COR-L47 (cell line): Measurements from ENCODE around the gene ASTL.
"Not testable (repeated sequence)": the region's sequence is repeated elsewhere in the genome, so short reads cannot be mapped to it uniquely, and the experiment has no call there.

Source experiments
- DNase-seq: peaks from one replicate; lab custom pipeline; 2025; lab: John Stamatoyannopoulos, UW

ASTL gene

DNA sequence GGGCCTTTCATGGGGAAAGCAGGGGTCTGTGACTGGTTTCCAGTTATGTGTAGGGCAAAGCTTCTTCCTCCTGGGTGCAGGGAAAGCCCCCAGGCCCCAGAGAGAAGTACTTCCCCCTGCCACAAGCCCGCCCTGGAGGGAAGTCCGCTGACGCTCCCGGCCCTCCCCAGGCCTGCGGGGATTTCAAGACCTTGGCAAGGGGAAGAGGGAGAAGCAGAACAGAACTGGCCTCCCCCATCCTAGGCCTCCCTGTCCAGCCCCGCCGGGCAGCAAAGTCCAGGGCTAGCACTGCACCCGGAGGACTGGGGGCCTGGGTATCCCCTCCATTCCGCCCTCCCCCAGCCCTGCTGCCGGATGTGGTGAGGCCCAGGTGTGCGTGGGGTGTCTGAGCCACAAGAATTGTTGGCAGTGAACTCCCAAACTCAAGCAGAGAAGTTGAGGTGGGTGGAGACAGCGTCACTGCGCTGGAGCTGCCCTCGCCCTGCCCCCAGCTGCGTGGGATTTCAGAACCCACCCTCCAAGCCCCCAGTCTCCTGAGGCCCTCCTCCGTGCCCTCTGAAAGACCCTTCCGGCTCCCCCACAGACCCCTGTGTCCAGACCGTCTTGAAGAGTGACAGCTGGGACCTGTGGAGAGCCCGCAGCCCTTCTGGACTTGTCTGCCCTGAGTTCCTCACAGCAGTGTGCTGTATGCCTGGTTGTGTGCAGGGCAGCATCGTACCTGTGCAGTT lies 8.0 kb upstream of the ASTL start:
- DNase-seq, result no peak

DNA sequence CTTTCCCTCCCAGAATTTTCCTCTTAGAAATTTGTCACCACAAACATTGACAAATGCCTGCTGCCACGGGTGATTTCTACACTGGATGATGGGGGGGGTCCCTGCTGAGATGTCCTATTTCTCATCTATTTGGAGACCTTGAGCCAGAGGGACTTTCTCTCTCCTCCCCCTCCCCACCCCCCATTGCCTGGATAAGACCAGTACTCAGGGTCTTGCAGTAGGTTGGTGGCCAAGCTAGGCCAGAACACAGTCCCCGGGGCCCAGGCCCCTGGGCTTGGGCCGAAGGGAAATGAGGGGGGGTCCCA lies 7.5 kb upstream of the ASTL start:
- no peak for DNase-seq

DNA sequence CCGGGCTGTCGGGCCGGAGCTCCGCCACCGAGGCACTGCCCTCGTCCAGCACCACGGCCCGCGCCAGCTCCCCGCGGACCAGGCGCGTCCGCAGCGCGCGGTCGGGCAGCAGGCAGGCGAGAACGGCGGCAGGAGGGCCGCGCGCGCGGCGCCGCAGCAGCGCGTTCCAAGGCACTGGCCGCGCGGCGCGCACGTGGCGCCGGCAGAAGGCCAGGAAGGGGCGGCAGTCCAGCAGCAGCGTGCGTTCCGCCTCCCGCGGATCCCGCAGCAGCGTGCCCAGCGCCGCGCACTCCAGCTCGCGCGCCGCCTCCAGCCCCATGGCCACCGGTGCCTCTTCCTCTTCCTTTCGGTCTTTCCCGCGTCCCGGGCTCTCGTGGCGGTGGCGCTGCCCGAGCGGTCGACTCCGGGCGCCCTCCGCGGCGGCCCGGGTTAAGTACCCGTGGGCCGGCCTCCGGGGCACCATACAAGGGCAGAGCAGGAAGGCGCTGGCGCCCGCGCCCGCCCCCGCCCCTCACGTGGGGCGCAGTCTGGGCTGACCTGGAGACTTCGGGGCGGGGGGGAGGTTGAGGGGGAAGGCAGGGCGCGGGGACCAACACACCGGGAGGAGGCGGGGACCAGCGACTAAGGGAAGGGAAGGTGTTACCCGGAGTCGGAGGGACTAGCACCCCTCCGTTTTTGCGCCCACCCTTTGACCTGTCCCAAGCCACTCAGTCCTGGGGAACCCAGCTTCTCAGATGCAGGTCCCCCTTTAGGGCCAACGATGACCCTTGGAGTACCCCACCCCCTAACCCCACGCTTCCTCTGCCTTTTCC lies 6.9 kb upstream of the ASTL start, which contains the start of gene DUSP2:
DUSP2 (minus strand) TSS at position 405 of the 812 bp plus-strand sequence; CDS start at position 319, 86 bp downstream.
- no peak for DNase-seq

DNA sequence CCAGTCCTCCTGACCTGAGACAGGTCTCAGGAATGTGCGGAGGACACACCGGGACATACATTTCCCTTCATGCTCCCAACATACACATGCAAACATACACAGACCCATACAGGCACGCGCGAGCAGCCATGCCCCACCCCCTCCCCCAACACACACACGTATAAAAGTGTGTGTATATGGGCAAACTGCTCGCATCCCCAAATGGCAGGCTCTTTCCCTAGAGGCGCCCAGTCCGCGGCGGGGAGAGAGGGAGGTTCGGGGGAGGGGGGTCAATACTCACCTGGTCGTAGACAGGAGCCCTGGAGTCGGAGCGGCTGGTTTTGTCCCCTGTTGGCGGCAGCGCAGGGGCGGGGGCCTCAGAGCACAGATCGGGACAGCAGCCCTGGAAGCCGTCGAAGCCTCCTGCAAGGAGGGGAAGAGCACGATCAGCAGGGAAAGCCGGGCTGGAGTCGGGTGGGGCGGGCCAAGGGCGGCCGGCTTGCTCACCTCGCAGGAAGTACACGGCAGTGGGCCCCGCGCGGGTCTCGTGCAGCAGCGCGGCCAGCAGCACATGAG lies 6.3 kb upstream of the ASTL start:
- DNase-seq, result no peak

DNA sequence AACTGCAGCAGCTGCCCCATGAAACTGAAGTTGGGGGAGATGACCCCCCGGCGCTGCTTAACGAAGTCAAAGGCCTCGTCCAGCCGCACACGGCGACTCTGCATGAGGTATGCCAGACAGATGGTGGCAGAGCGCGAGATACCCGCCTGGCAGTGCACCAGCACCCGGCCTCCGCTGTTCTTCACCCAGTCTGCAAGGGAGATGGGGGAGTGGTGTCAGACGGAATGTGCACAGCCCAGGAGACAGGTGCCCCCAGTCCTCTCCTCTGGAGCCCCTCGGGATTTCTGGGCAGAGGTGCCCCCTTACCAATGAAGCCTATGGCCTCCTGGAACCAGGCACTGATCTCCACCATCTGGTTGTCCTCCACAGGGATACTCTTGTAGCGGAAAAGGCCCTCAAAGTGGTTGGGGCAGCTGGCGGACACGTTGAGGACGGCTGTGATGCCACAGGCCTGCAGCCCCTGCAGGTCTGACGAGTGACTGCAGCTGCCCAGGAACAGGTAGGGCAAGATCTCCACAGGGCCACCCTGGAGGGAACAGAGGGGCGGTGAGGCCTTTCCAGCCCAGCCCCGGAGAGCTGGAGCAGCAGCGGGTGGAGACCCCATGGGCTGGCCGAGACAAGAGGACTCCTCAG lies 5.7 kb upstream of the ASTL start:
- DNase-seq, result no peak

DNA sequence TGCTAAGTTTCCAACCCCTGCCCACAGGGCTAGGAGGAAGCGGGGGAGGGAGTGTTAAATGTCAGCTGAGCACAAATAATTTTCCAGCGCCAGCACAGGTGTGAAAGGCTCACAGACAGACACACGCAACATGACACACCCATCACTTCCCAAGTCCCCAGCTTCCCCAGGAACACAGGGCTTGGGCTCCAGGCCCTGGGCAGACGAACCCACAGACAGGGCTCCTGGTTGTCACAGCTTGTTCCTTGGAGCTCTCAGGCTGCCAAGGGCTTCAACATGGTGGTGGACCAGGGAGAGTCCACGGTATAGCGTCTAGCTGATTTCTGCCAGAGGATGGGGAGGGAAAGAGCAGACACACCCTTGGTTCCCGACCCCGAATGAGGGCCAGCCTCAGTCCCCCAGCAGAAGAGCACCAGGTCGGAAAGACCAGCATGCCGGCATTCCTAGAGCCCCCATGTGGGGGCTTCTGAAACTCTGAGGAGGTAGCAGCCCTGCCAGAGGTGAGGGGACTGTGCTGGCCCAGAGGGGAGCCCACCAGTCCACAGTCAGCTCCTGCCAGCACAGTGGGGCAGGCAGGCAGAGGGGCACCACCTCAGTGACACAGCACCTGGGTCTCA lies 5.0 kb upstream of the ASTL start:
- DNase-seq, result no peak

DNA sequence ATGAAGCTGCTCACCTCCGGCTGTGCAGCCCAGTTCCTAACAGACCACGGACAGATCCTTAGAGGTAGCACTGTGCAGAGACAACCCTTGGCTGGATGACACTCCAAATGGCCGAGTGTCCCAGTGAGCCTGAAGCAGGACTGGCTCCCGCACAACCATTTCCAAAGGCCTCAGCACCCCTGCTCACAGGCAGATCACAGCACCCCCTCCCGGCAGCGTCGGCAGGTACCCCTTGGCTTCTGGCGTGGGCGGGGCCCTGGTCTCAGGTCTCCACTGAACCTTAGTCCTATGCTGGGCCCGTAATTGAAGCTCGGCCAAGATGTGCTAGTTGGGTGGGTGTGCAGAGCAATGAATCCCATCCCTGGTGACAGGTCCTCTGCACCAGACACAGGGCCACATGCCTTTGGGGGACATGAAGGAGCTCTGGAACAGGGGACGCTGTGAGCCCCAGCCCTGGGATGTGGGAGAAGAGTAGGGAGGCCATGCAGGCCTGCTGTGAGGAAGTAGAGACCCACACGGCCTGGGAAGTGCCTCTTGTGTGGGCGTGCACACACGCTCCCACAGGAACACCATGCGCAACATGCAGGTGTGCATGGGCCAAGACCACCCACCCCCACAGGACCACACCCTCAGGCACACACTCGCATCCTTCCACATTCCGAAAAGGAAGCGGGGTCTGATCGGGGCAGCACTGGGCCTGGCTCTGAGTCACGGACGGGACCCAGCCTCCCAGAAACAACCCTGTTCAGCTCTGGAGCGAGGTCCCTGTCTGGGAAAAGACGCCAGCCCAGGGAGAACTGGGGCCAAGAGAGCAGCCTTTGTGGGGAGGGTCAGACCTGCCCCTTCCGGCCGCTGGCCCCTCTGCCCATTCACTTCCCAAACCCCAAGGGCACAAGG lies 4.2 kb upstream of the ASTL start:
- no peak for DNase-seq

DNA sequence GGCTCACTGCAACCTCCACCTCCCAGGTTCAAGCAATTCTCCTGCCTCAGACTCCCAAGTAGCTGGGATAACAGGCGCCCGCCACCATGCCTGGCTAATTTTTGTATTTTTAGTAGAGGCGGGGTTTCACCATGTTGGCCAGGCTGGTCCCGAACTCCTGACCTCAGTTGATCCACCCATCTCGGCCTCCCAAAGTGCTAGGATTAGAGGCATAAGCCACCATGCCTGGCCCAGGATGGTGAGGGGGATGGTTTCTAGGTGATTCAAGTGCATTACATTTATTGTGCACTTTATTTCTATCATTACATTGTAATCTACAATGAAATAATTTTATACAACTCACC lies 3.3 kb upstream of the ASTL start:
- DNase-seq, result not testable (repeated sequence)

DNA sequence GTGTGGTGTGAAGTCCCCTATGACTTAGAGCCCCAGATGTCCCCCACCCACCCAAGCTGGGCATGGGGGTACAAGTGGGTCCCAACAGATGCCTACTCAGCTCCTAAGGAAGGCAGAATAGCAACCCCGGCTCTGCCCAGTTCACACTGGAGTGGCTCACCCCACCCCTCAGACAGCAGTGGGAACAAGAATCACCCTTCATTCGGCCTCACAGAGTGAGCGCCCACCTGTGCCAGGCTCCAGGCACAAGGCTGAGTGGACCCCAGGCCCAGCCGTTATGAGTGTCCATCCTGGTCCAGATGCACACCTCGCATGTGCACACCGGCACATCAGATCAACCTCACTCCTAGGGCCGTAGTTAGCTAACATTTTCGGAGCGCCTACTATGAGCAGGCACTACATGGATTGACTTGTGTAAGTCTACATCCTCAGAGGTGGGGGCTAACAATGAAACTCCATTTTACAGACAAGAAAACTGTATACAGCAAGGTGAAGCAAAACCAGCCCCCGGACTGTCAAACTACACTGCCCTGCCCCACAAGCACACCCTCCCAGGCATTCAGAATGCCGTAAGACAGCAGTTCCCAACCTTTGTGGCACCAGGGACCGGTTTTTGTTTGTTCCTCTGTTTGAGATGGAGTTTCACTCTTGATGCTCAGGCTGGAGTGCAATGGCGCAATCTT lies 2.8 kb upstream of the ASTL start:
- DNase-seq, result no peak

DNA sequence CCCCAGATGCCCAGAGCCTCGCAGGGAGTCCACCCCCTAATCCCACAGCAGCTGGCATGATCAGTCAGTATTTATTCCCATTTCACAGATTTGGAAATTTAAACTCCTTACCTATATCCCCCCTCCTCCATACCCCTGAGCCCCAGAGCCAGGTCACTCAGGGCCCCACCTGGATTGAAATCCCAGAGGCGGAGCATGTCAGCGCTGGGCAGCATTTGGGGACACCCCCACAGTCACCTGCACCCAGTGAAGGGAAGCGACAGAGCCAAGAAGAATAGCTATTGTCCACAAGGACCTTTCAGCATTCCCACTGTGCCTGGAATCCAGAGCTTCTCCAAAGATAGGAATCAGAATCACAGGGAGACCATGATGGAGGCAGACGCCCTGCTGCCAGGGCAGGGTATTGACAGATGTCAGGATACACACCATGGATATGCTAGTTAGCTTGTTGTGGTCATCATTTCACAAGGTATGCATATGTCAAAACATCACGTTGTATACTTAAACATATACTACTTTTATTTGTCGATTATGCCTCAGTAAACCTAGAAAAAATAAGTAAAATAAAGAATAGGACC lies 968 bp upstream of the ASTL start:
- no peak for DNase-seq

DNA sequence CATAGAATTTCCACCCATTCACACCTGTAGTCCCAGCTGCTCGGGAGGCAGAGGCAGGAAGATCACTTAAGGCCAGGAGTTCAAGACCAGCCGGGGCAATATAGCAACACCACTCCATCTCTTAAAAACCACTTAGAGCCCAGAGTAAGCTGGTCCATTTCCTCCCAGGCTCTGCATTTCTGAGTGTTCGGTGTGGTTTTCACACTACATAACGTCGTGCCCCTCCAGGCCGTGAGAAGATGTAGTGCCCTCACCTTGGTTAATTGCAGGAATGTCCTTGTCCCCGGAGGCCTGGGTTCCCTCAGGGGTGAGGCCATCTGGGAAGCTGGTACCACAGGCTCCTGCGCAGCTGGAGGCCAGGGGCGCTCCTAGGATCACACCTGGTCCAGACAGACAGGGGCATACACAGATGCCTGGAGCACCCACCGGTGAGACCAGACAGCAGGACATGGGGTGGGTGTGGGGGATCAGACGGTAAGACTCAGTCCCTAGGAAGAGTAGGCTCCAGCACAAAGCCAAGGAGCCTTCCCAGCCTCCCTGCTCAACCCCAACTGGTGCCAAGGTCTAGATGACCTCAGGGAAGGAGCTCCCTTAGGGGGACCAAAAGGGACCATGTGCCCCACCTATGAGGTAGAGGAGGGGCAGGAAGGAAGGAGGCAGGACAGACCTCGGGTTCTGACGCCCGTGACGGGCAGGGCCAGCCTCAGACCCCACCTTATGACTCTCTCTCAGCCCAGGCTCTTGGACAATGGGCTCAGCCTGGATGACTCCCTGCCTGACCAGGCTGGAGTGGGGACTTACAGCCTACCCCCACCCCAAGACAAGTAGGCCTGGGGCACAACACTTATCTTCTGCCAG lies 752 bp downstream of the ASTL start:
- no peak for DNase-seq

DNA sequence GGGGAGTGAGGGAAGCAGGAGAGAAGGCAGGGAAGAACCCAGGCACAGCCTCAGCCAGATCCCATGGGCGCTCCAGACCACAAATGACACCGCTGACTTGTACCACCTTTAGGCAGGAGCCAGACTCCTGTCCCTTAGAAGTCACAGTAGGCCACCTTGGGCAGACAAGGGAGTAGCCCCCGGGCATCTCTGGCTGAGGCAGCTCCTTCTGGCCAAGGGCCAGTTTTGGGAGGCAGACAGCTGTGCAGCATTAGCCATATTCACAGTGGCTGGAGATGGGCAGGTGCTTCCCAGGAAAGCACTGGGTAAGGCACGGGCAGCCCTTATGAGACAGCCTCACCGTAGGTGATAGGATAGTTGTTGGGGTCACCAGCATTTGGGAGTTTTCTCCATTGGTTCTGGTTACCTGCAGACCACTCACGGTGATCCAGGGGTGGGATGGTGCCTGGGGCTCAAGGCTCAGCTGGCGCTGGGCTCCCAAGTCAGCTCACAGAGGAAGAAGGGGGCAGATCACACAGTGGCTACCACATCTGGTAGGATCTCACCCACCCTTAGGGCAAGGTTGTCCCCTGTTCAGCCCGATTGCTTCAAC lies 2.1 kb downstream of the ASTL start:
- peak; percentile 22 for DNase-seq

DNA sequence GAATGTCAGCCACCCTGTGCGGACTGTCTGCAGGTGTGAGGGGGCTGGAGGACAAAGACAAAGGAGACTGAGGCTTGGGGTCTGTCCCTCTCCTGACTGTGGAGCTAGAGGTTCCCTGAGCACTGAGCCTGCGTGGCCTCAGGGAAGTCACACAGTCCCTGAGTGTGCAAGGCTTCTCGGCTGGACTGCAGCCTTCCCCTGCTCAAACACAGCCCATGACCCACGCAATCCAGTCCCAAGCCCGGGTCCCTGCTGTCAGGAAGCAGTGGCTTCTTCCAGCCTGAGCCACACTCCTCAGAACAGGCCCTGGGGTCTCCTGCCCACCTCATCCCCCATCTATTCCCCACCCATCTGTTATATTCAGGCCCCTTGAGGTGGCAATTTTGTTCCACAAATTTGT lies 2.7 kb downstream of the ASTL start:
- DNase-seq, result no peak

DNA sequence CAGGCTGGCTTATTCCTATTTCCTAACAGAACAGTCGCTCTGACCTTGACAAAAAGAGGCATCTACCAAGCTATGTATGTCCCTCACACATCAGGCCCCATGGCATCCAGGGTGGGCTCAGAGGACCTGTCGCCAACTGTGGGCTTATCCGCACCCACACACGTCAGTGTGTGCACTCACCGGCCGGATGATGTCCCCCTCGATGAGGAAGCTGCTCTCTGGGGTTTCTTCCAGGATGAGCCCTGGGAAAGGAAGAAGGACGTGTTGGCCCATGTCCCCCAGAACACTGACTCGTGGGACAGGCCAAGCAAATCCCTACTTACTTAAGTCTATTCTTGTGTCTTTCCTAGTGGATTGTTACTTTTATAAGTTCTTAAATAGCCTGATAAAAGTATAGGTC lies 3.1 kb downstream of the ASTL start:
- no peak for DNase-seq

DNA sequence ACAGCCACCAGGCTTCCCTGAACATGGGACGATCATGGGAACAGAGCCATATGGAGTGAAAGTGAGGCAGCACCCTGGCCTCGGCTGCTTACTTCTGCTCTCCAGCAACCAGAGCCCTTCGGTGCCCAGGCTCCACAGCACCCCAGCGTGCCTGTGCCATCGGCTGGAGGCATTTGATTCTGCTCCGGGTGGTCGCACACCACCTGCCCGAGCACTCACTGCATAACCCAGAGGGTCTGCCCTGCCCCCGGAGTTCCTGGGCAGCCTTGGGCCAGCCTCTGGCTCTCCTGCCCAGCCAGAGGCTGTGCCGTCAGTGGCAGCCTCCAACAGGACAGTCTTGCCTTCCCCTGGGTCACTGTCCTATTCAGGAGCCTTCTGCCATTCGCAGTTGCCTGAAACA lies 3.9 kb downstream of the ASTL start:
- no peak for DNase-seq

DNA sequence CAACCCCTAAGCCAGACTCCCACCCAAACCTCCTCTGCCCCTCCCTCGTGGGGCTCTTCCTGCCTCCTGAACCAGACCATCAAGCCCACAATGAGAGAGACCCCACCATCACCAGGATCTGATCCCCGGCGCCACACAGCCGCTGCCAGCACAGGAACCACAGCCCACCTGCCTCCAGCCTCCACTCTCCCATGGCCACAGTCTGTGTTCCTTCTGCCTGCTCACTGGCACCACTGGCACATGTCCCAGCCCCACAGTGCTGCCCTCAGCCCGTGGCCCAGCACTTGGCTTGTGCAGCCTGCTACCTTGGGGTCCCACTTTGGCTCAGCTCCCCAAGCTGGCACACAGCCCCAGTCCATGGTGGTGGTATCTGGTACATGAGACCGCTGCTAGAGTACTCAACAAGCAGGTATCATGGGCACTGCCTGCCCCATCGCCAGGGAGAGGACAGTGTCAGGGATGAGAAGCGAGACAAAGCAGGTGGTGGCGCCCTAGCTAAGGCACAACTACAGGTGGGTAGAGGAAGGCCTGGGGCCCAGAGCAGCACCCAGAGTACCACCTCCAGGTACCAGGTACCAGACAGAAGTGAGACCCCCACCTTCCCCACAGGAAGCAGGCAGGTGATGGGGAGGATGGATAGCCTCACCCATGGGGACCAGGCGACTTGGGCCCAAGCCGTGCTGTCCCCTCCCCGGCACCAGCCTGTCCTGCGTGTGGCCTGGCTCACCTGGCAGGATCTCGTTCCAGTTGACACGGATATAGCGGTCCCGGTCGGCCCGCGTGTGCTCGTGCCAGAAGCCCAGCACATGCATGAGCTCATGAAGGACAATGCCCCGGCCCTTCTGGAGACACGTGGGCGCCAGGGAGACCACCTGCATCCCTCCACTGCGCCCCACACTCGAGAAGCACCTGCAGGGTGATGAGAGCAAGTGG lies 6.2 kb downstream of the ASTL start:
- DNase-seq, result no peak

DNA sequence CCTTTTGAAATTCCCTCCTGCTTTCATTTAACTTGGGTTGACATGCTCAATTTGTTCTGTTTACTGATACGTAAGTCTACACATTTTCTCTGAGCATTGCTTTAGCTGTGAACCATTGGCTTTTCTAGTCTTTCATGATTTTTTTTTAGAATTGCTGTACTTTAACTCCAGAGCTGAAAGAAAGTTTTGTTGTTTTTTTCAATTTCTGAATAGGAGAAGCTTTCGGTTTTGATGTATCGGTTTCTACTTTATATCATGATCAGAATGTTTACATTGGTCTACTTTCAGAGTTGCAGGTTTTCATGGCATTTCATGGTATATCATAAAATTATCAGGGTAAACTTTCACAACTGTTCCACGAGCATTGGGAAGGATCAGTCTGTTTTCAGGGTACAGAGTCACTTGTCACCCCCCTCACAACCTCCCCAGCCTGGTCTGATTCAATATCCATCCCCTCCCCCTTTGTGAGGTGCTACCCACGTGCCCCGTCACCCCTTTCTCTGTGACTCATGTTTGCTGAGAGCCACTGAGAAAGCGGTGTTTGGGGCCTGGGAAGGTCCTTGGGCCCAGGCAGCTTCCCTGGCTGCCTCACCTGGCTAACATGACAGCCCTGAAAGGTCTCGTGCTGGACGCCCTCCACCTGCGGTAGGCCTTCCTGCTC lies 7.0 kb downstream of the ASTL start:
- no peak for DNase-seq

DNA sequence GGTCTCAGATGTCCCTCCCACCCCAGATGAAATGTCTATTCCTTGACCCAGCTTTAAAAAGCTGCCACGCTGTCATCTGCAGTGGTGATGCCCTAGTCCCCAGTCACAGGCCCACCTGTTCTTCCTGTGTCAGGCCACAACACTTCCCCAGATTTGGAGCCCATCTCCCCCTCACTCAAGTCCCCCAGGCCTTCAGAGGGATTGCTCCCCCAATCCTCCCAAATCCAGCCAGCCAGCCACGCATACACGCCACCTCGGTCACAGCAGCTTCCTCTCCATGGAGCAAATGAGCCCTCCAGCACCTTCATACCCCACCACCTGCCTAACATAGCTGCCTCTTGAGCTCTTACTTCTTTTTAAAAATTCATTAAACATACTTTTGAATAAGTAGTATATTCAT lies 7.8 kb downstream of the ASTL start:
- no peak for DNase-seq
